Central memory CD4-positive, alpha-beta T cell (primary cell): ENCODE measurements around the gene CREBZF.
"Not testable (repeated sequence)": the region's sequence is repeated elsewhere in the genome, so short reads cannot be mapped to it uniquely, and the experiment has no call there.

Experiments
- DNase-seq: peaks from one replicate; pipeline ENCODE4 v3.0.0; 2022

Gene CREBZF

GRCh38 chr11:85626496-85626895 is 38.4 kb downstream of the CREBZF start:
- DNase-seq = no peak

- no peak for DNase-seq
These were observed 44.7 kb downstream of the CREBZF start for GRCh38 chr11:85620256-85620655.

- no peak for DNase-seq
These were observed 45.4 kb downstream of the CREBZF start for GRCh38 chr11:85619499-85619898.

GRCh38 chr11:85611643-85612042 is 53.3 kb downstream of the CREBZF start:
- not testable (repeated sequence) for DNase-seq
